ENCODE results near the gene NCOA4. TPM values are rescaled to one million over a fixed set of nuclear protein-coding genes. Genes with fewer than 3 reads are reported as not detected.

NCOA4 gene
- total RNA-seq, 1 experiment from 2014 or later: 68.0 TPM

- H3K9ac ChIP-seq (ENCODE audit: low read length): no peak within 1 kb of the TSS
- H4K20me1 ChIP-seq (ENCODE audit: insufficient read depth): no peaks in the 10 kb centered on the region
- POLR2A ChIA-PET: no interaction called here
- CTCF ChIA-PET: no interaction called here
- H3K36me3 ChIP-seq (ENCODE audit: control insufficient read depth in 1 of 2, insufficient read depth in 2 of 2, low read length in 2 of 2): no peaks in the 10 kb centered on the region
- TF ChIP-seq POLR2AphosphoS5 (IDR thresholded peaks at IDR 0.05; ENCODE audit: low read depth, low read length): no peak
- no peak for TF ChIP-seq YY1 (IDR thresholded peaks at IDR 0.05; ENCODE audit: extremely low read depth, insufficient replicate concordance, low read depth, low read length)
- TF ChIP-seq ELF1 (IDR thresholded peaks at IDR 0.05; ENCODE audit: borderline replicate concordance, low read depth): no peak
- TF ChIP-seq EZH2 (IDR thresholded peaks at IDR 0.05): no peak
- TF ChIP-seq EZH2phosphoT487 (IDR thresholded peaks at IDR 0.05; ENCODE audit: borderline replicate concordance): no peak
- TF ChIP-seq FOSL1 (IDR thresholded peaks at IDR 0.05; ENCODE audit: low read depth): no peak
- no peak for TF ChIP-seq EGR1 (IDR thresholded peaks at IDR 0.05; ENCODE audit: low read depth)
- no peak for TF ChIP-seq CTCF (IDR thresholded peaks at IDR 0.05 in 2 of 3, conservative IDR thresholded peaks at IDR 0.05 in 1 of 3; ENCODE audit: borderline replicate concordance in 1 of 3, insufficient read depth in 1 of 3, low read depth in 2 of 3, low read length in 2 of 3)
- DNase-seq (ENCODE audit: low read depth, low spot score) (no peak), ATAC-seq (no peak)
- intact Hi-C loops (cut with micrococcal nuclease): no loop called here
- H2AFZ ChIP-seq (ENCODE audit: low read depth, low read length, poor library complexity, severe bottlenecking): no peak within 1 kb of the TSS
- H3K27me3 ChIP-seq (ENCODE audit: insufficient read depth, low read length): peaks cover 3% of the 10 kb centered on the region; the same call in 1 of the 2 replicates
- no peaks in the 10 kb centered on the region for H3K9me2 ChIP-seq (ENCODE audit: insufficient read depth)
- H3K27ac ChIP-seq (ENCODE audit: low read depth, low read length): no peak within 1 kb of the TSS
- no peak within 1 kb of the TSS for H3K4me3 ChIP-seq (replicated peaks in 1 of 2; ENCODE audit: low read depth in 1 of 2, low read length in 2 of 2)
- H3K4me2 ChIP-seq (ENCODE audit: low read length): no peak within 1 kb of the TSS
- 0 out of 4 replicates have a peak, but pooled peaks cover 0 to 2% of the 10 kb centered on the region in 2 experiments for H3K4me1 ChIP-seq (ENCODE audit: control insufficient read depth in 1 of 2, insufficient read depth in 2 of 2, low read length in 2 of 2)
- RAD21 ChIA-PET (ENCODE audit: low non-redundant PET in 1 of 2, low total read pairs in 2 of 2, uncharacterized antibody in 2 of 2, unreplicated experiment in 2 of 2): no interaction called here
- no peaks in the 10 kb centered on the region for H3K9me3 ChIP-seq (ENCODE audit: control insufficient read depth in 1 of 2, insufficient read depth in 1 of 2, low read depth in 1 of 2, low read length in 2 of 2)
- no peaks in the 10 kb centered on the region for H3K79me2 ChIP-seq (ENCODE audit: insufficient read depth, low read length)
- no TSS peak for BruUV-seq (replicated peaks)
Measured at GRCh38 chr10:46046261-46046660, 15.8 kb upstream of the NCOA4 start, which contains the start of gene MSMB. Gene MSMB (minus strand): TSS chr10:46046269. CDS start chr10:46046237, 32 bp downstream.

- H3K9me3 ChIP-seq (ENCODE audit: control insufficient read depth in 1 of 2, insufficient read depth in 1 of 2, low read depth in 1 of 2, low read length in 2 of 2): no peaks in the 10 kb centered on the region
- no peak overlapping the region for H3K9ac ChIP-seq (ENCODE audit: low read length)
- no TSS peak for BruUV-seq (replicated peaks)
- H3K79me2 ChIP-seq (ENCODE audit: insufficient read depth, low read length): no peaks in the 10 kb centered on the region
- no peaks in the 10 kb centered on the region for H3K9me2 ChIP-seq (ENCODE audit: insufficient read depth)
- H3K27ac ChIP-seq (ENCODE audit: low read depth, low read length): no peak overlapping the region
- ATAC-seq (no peak), DNase-seq (ENCODE audit: low read depth, low spot score) (no peak)
- no peaks in the 10 kb centered on the region for H3K36me3 ChIP-seq (ENCODE audit: control insufficient read depth in 1 of 2, insufficient read depth in 2 of 2, low read length in 2 of 2)
- no peak overlapping the region for H2AFZ ChIP-seq (ENCODE audit: low read depth, low read length, poor library complexity, severe bottlenecking)
- no peaks in the 10 kb centered on the region for H3K4me1 ChIP-seq (ENCODE audit: control insufficient read depth in 1 of 2, insufficient read depth in 2 of 2, low read length in 2 of 2)
- RAD21 ChIA-PET (ENCODE audit: low non-redundant PET in 1 of 2, low total read pairs in 2 of 2, uncharacterized antibody in 2 of 2, unreplicated experiment in 2 of 2): no interaction called here
- no peak overlapping the region for H3K4me3 ChIP-seq (replicated peaks in 1 of 2; ENCODE audit: low read depth in 1 of 2, low read length in 2 of 2)
- H3K4me2 ChIP-seq (ENCODE audit: low read length): no peak overlapping the region
- POLR2A ChIA-PET: no interaction called here
- intact Hi-C loops (cut with micrococcal nuclease): no loop called here
- H3K27me3 ChIP-seq (ENCODE audit: insufficient read depth, low read length): peaks cover 3% of the 10 kb centered on the region; the same call in 1 of the 2 replicates
- CTCF ChIA-PET: no interaction called here
- no peaks in the 10 kb centered on the region for H4K20me1 ChIP-seq (ENCODE audit: insufficient read depth)
- TF ChIP-seq ZFX (IDR thresholded peaks at IDR 0.05): no peak
- no peak for TF ChIP-seq ELF1 (IDR thresholded peaks at IDR 0.05; ENCODE audit: borderline replicate concordance, low read depth)
- TF ChIP-seq CBX3 (IDR thresholded peaks at IDR 0.05; ENCODE audit: low read depth): no peak
- TF ChIP-seq CTCF (IDR thresholded peaks at IDR 0.05 in 2 of 3, conservative IDR thresholded peaks at IDR 0.05 in 1 of 3; ENCODE audit: borderline replicate concordance in 1 of 3, insufficient read depth in 1 of 3, low read depth in 2 of 3, low read length in 2 of 3): no peak
- TF ChIP-seq JUND (IDR thresholded peaks at IDR 0.05): no peak
- TF ChIP-seq REST (IDR thresholded peaks at IDR 0.05; ENCODE audit: low read depth): no peak
Measured at GRCh38 chr10:46042527-46042926, 12.1 kb upstream of the NCOA4 start.

Data from HCT116 (cell line).